ENCODE results near the gene WDR93.
"Not testable (repeated sequence)": the region's sequence is repeated elsewhere in the genome, so short reads cannot be mapped to it uniquely, and the experiment has no call there.

WDR93 gene

GRCh38 chr15:89787944-89788343 is 97.3 kb downstream of the WDR93 start:
- Histone ChIP-seq H3K9me3 (ENCODE audit: control insufficient read depth, low read depth, low read length) (peaks cover 5% of the 10 kb centered on the region), H3K9ac (ENCODE audit: low read length) (no peak overlapping the region), H3K27me3 (ENCODE audit: control insufficient read depth, insufficient read depth, low read length) (no peaks in the 10 kb centered on the region), H3K36me3 (ENCODE audit: control insufficient read depth, low read depth, low read length) (no peaks in the 10 kb centered on the region), H3K4me1 (ENCODE audit: control insufficient read depth, low read depth, low read length) (peaks cover 12% of the 10 kb centered on the region), H3K27ac (ENCODE audit: low read length) (no peak overlapping the region), H3K4me3 (ENCODE audit: low read length) (no peak overlapping the region)

- not testable (repeated sequence) for H3K36me3 ChIP-seq (ENCODE audit: control insufficient read depth, low read depth, low read length); H3K4me3 ChIP-seq (ENCODE audit: low read length); H3K9ac ChIP-seq (ENCODE audit: low read length); H3K27ac ChIP-seq (ENCODE audit: low read length); H3K9me3 ChIP-seq (ENCODE audit: control insufficient read depth, low read depth, low read length); H3K27me3 ChIP-seq (ENCODE audit: control insufficient read depth, insufficient read depth, low read length); H3K4me1 ChIP-seq (ENCODE audit: control insufficient read depth, low read depth, low read length)
Measured at GRCh38 chr15:89788585-89788984, 98.0 kb downstream of the WDR93 start.

GRCh38 chr15:89790206-89790605 is 99.6 kb downstream of the WDR93 start:
- no peak overlapping the region for H3K4me3 ChIP-seq (ENCODE audit: low read length)
- no peaks in the 10 kb centered on the region for H3K36me3 ChIP-seq (ENCODE audit: control insufficient read depth, low read depth, low read length)

DNA sequence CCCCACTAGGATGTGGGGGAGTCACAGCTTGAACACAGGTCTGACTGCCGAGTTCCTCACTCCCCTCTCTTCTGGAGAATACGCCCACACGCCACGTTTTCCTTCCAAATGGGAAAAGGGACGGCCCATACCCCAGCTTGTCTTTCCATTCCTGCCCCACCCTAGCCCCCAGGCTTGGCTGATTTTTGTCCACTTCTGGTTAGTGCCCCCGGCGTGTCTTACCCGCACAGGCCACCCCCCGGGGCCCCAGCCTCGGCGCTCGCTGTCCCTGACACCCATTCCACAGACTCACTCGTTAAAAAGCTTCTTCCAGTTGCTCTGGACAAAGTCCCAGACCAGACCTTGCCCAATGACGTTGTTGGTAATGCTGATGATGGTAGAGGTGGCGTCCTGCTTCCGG is 100.0 kb downstream of the WDR93 start:
- H3K27me3 ChIP-seq (ENCODE audit: control insufficient read depth, insufficient read depth, low read length) = no peaks in the 10 kb centered on the region
- H3K9me3 ChIP-seq (ENCODE audit: control insufficient read depth, low read depth, low read length) = peaks cover 5% of the 10 kb centered on the region
- no peak overlapping the region for H3K27ac ChIP-seq (ENCODE audit: low read length)
- H3K4me3 ChIP-seq (ENCODE audit: low read length) = no peak overlapping the region
- no peaks in the 10 kb centered on the region for H3K4me1 ChIP-seq (ENCODE audit: control insufficient read depth, low read depth, low read length)
- no peaks in the 10 kb centered on the region for H3K36me3 ChIP-seq (ENCODE audit: control insufficient read depth, low read depth, low read length)
- no peak overlapping the region for H3K9ac ChIP-seq (ENCODE audit: low read length)

More at GRCh38 chr15:89790206-89790605, 99.6 kb downstream of the WDR93 start:
- Histone ChIP-seq H3K27me3 (ENCODE audit: control insufficient read depth, insufficient read depth, low read length) (no peaks in the 10 kb centered on the region), H3K4me1 (ENCODE audit: control insufficient read depth, low read depth, low read length) (no peaks in the 10 kb centered on the region), H3K27ac (ENCODE audit: low read length) (no peak overlapping the region), H3K9me3 (ENCODE audit: control insufficient read depth, low read depth, low read length) (peaks cover 5% of the 10 kb centered on the region), H3K9ac (ENCODE audit: low read length) (no peak overlapping the region)

DNA sequence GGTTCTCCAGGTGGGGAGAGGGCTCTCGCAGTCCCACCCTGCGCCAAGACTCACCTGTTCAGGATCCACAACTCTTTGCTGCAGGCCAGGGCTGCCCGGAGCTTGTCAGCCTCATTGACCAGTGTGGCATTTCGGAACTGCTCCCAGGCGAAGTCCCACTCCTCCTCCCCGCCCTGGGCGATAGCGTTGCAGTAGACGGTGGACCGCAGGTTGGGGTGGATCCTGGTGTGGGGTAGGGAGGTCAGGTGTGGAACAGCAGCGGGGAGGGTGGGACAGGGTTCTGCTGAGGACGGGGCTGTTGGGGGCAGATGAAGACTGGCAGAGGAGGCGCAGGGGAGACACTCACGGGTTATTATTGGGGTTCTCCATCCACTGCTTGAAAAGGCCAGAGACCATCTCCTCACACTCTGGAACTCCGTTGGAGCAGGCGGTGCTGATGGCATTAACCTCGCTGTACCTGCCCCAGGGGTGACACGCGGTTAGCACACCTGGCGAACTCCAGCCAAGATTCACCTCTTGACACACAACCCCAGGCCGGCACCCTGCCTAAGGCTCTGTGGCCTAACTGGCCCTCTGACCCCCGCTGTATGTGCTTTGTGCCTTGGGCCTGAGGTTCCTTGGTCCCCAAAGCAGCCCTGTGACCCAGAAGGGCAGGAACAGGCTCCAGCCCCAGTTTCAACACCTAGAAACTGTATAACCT is 101.6 kb downstream of the WDR93 start:
- H3K9me3 ChIP-seq (ENCODE audit: control insufficient read depth, low read depth, low read length) = peaks cover 5% of the 10 kb centered on the region
- no peaks in the 10 kb centered on the region for H3K36me3 ChIP-seq (ENCODE audit: control insufficient read depth, low read depth, low read length)
- H3K27ac ChIP-seq (ENCODE audit: low read length) = no peak overlapping the region
- H3K9ac ChIP-seq (ENCODE audit: low read length) = no peak overlapping the region
- H3K4me3 ChIP-seq (ENCODE audit: low read length) = no peak overlapping the region
- no peaks in the 10 kb centered on the region for H3K27me3 ChIP-seq (ENCODE audit: control insufficient read depth, insufficient read depth, low read length)
- H3K4me1 ChIP-seq (ENCODE audit: control insufficient read depth, low read depth, low read length) = no peaks in the 10 kb centered on the region

Measured in iPS-18a (cell line).